Measurements from ENCODE around the gene MYEOV.

The MYEOV gene

GRCh38 chr11:69326622-69327219 lies 32.8 kb downstream of the MYEOV start:
- DNase-seq (ENCODE audit: extremely low spot score) = no peak
- ChIA-PET POLR2A (no interaction called here), CTCF (interaction anchor here (0.8 to 1.4 kb wide), 2 partner anchors 34 to 50 kb away, joined by 3 read pairs; no protein-coding TSS in a partner anchor)
- TF ChIP-seq CTCF (IDR thresholded peaks at IDR 0.05; ENCODE audit: control extremely low read depth, extremely low read depth, low read depth, missing control alignments) = no peak

GRCh38 chr11:69327741-69328191 lies 33.8 kb downstream of the MYEOV start:
- CTCF ChIA-PET = interaction anchor here (0.8 to 1.0 kb wide), 2 partner anchors 28 to 35 kb away, joined by 3 read pairs; no protein-coding TSS in a partner anchor
- TF ChIP-seq CTCF (IDR thresholded peaks at IDR 0.05; ENCODE audit: control extremely low read depth, extremely low read depth, low read depth, missing control alignments) = no peak
- no peak for DNase-seq (ENCODE audit: extremely low spot score)
- POLR2A ChIA-PET = no interaction called here

DNA sequence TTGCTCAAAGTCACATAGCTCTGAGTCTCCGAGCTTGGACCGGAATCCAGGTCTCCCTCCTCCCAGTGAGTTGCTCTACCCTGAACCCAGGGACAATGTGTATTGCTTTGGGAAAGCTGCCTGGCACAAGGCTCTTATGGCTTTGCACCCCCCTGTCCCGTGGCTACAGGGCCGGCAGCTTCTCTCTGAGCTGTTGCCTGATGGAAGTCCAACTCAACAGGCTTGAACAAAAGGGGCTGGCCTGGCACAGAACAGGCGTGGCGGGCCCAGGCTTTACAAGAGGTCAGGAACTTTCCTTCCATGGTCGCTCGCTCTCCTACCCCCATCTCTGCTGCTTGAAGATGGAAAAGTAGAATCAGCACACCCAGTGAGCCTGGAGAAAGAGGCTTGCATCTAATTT lies 34.3 kb downstream of the MYEOV start:
- no peak for DNase-seq (ENCODE audit: extremely low spot score)
- ChIA-PET POLR2A (no interaction called here), CTCF (interaction anchor here (1.0 to 1.5 kb wide), 2 partner anchors 17 to 28 kb away, joined by 3 to 5 read pairs; no protein-coding TSS in a partner anchor)
- TF ChIP-seq CTCF (IDR thresholded peaks at IDR 0.05; ENCODE audit: control extremely low read depth, extremely low read depth, low read depth, missing control alignments) = no peak

DNA sequence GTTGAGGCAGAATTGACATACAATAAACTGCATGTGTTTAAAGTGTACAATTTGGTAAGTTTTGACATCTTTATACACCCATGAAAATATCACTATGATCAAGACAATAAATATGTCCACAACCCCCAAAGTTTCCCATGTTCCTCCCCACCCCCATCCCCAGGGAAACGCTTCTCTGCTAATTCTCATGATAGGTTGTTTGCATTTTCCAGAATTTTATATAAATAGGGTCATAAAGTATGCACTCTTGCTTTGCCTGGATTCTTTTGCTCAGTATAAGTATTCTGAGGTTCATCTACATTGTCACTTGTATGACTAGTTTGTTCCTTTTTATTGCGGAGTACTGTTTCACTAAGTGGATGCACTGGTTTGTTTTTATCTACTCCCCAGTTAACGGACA lies 35.6 kb downstream of the MYEOV start:
- DNase-seq (ENCODE audit: extremely low spot score) = no peak
- POLR2A ChIA-PET = no interaction called here
- no peak for TF ChIP-seq CTCF (IDR thresholded peaks at IDR 0.05; ENCODE audit: control extremely low read depth, extremely low read depth, low read depth, missing control alignments)
- CTCF ChIA-PET = interaction anchor here (1.5 kb wide), 1 partner anchor 16 kb away, joined by 5 read pairs; no protein-coding TSS in a partner anchor

DNA sequence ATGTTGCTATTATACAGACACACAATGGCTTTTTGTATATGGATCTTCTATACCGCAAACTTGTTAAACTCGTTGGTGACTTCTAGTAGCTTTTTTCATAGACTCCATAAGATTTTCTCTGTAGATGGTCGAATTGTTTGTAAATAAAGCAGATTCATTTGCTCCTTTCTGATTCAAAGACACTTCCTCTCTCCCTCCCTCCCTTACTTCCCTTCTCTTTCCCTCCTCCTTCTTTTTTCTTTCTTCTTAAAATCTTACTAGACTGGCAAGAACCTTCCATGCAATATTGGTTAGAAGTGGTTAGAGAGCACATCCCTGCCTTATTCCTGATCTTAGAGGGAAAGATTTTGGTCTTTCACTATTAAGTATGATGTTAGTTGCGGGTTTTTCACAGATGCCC lies 36.4 kb downstream of the MYEOV start:
- DNase-seq (ENCODE audit: extremely low spot score) = no peak
- ChIA-PET POLR2A (no interaction called here), CTCF (no interaction called here)
- TF ChIP-seq CTCF (IDR thresholded peaks at IDR 0.05; ENCODE audit: control extremely low read depth, extremely low read depth, low read depth, missing control alignments) = no peak

GRCh38 chr11:69333149-69333710 lies 39.3 kb downstream of the MYEOV start:
- no peak for DNase-seq (ENCODE audit: extremely low spot score)
- TF ChIP-seq CTCF (IDR thresholded peaks at IDR 0.05; ENCODE audit: control extremely low read depth, extremely low read depth, low read depth, missing control alignments) = no peak
- CTCF ChIA-PET = interaction anchor here (0.9 to 1.1 kb wide), 4 partner anchors 11 to 303 kb away, joined by 3 to 4 read pairs (median 3); no protein-coding TSS in a partner anchor
- POLR2A ChIA-PET = no interaction called here

All from GM10248 (cell line).